Measurements from ENCODE around the gene BPHL.
A peak's percentile ranks its signal among the peaks of the same experiment; 100 is the strongest.
"Not testable (repeated sequence)": the region's sequence is repeated elsewhere in the genome, so short reads cannot be mapped to it uniquely, and the experiment has no call there.

BPHL gene

DNA sequence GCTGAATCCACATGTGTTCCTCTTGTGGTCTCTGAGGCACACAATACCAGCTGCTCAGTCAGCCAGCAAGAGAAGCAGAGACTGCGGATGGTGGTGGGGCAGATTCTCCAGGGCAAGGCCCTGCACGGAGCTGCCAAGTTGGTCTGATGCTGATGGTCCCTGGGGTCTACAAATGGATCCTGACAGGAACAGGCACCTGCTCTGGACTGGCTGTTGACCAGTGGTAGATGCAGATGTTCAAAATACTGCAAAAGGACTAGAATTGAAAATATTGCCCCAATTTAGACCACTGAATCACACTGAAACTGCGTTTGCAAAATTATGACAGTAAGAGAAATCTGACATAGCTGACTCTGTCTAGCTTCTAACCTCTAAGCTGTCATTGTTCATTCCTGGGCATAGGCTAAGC is 68.5 kb downstream of the BPHL start:
- no peak for DNase-seq

DNA sequence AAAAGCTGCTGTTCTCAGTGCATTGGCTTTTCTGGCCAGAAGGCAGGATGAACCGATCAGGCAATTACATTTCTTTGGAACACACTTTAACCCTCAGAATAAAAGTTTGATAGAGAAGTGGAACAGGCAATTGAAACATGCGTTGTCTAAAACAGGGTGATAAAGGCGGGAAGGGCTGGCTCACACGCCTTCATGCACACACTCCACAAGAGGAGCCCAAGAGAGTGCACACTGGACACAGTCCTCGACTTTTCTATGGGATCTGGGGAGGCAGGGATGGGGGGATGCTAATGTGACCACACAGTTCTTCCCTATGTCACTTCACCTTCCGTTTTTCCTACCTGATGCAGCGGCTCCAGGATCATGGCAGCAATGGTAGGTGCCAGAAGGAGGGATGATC is 69.8 kb downstream of the BPHL start:
- DNase-seq: no peak

DNA sequence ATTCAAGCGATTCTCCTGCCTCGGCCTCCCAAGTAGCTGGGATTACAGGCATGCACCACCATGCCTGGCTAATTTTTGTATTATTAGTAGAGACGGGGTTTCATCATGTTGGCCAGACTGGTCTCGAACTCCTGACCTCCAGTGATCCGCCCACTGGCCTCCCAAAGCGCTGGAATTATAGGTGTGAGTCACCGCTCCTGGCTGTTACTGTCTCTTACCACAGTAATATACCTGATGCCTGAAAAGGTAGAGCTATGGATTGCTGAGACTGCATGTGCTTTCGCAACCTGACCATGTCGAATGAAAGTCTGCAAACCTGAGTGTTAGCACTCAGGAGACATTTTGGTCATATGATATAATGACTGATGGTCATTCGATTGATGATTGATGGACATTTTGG is 70.7 kb downstream of the BPHL start:
- DNase-seq: not testable (repeated sequence)

DNA sequence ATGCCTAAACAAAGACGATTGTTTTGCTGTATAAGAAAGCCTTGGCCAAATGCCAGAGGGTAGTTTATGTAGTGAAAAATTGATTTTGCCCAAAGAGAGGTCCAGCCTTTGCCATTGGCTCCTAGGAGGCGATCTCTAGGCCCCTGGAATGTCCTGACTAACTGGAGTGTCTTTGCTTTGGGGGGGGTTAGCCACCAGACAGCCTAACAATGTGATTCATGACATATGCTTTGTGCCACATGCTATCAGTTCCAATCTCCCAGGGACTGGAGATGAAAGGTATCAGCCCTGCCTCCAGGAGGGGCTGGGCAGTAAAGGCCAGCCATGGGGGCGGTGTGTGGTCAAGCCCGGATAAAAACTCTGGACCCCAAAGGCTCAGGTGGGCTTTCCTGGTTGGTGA is 71.5 kb downstream of the BPHL start:
- no peak for DNase-seq

DNA sequence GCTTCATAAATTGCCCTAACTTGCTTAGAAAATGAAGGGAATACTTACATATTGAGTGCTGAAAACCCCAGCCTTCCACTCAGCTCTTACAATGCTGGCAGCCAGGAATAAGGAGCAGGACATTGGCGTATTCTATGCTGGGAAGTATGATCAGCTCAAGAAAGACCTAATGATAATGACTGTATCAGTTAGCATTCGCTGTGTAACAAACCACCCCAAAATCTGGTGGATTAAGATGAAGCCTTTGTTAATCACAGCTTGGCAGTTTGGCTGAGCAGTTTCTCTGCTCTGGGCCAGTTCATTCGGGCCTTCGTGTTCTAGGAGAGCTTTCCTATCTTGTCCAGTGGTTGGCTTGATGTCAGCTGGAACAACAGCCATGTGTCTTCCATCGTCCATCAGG is 72.3 kb downstream of the BPHL start:
- DNase-seq: no peak

DNA sequence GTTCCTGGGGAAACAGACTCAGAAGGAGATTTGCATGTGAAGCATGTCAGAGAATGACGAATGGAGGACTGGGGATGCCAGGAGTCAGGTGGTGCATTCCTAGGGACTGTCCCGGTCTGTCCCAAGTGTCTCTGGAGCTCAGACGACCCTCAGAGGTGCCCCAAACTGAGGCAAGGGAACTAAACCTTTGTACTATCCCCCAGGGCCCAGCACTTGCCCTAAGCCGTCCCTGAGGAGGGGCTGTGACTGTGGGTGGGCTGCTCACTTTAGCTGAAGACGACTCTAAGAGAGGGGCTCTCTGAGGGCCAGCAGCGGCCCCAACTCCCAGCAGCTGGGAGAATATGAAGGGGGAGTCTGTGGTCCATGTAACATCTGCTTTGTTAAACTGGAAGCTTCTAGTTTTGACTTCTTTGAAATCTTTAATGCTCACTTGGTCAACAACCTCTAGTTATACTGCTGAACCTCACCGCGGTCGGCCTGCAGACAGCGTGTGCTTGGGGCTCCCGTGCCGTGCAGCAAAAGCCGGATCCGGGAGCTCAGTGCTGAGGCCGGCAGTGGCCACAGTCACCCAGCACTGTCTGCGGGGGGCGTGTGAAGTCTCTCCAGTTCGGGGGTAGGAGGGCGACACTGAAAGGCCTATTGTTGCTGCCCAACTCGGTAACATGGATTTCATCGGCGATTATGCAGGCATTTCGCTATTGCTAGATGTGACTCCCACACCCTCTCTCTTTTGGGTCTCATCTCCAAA is 74.8 kb downstream of the BPHL start:
- no peak for DNase-seq

DNA sequence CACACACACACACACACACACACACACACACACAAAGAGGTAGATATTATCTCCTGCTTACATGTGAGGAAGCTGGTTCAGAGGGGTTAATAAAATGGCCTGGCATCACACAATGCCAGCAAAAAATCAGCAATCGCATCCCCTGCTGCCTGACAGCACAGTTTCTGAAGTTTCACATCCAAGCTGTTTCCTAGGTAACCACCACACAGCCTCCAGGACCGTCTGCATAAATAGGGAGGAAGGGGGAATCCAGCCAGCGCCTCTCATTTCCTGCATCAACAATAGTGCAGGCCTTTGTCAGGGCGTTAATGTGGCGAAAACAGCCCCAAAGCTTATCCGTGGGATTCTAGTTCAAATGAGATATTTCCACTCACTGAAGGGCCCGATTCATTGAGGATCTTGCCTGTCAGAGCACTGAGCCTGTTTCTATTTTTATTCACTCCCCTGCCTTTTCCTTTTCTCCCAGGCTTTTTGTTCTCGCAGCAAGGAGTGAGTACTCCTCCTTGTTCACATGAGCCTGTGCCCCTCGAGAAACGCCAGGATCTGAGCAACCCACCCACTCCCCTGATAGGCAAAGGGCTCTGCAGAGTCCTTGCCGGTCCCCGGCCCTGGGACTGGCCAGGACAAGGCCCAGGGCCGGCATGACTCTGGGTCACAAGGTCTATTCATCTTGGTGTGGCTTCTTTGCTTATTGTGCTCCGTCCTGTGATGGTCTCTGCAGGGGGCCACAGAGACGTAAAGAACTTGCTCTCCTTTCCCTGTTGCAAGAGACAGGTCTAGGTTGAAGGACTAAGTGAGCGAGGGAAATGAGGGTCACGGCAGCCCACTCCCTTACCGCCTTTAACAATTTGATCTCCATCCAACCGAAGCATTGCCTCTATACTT is 76.3 kb downstream of the BPHL start:
- DNase-seq: no peak

DNA sequence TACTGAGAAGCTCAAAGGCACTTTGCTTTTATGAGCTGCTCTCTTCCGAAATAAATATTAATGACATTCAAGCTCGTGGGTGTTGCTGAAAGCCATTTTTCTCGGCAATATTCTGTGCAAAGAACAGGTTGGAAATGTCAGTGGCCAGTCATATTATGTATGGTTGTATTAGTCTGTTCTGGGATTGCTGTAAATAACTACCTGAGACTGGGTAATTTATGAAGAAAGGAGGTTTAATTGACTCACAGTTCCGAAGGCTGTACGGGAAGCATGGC is 76.8 kb downstream of the BPHL start:
- DNase-seq: no peak

DNA sequence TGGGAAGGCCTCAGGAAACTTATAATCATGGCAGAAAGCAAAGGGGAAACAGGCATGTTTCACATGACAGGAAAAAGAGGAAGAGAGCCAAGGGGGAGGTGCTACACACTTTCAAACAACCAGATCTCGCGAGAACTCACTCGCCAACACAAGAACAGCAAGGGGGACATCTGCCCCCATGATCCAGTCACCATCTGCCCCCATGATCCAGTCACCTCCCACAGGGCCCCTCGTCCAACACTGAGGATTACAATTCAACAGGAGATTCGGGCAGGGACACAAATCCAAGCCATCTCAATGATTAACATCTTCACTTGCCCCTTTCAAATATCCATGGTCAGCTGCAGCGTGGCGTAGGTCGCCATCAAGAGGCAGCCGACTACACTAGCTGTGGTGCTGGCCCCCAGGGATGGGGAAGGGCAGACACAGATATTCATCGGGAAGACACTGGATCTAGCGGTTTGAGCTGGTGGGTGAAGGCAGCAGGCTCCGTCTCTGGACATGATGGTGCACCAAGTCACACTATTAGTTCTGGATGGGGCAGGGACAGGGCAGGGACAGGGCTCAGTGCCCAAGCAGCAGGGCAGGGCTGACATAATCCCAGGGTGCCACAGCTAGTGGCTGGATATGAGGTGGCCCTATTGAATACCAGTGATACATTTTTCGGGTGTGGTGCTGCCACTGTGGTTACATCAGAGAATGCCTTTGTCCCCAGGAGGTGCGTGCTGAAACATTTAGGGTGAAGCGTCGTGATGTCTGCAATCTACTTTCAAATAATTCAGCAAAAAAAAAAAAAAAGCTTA is 77.4 kb downstream of the BPHL start:
- peak; percentile 59 for DNase-seq

DNA sequence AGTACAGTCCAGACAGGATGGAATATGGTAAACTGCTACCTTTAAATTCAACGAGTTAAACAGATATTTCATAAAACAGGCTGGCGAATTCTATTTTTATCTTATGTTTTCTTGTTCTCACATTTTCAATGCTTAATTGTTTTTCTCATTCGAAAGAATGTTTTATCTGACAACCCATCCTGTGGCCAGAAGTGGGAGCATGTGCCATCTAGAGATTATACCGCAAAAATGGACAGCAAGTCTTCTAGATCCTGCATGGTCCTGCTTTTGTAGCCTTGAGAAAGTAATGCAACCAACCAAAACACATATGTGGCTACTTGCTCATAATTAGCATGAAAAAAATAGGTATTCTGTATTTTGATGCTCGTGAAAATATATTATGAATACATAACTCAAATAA is 78.3 kb downstream of the BPHL start:
- DNase-seq: no peak

DNA sequence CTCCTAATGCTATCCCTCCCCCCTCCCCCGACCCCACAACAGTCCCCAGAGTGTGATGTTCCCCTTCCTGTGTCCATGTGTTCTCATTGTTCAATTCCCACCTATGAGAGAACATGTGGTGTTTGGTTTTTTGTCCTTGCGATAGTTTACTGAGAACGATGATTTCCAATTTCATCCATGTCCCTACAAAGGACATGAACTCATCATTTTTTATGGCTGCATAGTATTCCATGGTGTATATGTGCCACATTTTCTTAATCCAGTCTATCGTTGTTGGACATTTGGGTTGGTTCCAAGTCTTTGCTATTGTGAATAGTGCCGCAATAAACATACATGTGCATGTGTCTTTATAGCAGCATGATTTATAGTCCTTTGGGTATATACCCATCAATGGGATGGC is 79.2 kb downstream of the BPHL start:
- DNase-seq: not testable (repeated sequence)

DNA sequence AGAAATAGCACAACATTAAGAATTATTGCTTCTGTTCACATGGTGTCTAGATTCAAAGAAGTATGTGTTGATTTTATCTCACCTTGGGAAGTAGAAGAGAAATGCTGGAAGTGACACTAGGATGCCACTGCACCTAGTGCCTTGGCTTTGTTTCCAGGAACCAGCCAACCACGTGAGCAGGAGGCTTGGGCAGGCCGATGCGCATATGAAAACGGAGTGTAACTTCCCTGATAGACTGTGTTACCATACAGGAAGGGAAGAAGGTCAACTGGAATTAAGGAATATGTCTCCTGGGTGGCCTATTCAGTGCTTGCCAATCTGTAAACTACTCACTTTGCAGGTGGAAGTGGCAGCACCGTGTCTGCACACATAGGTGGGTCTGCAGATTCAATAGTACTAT is 80.9 kb downstream of the BPHL start:
- DNase-seq: no peak

DNA sequence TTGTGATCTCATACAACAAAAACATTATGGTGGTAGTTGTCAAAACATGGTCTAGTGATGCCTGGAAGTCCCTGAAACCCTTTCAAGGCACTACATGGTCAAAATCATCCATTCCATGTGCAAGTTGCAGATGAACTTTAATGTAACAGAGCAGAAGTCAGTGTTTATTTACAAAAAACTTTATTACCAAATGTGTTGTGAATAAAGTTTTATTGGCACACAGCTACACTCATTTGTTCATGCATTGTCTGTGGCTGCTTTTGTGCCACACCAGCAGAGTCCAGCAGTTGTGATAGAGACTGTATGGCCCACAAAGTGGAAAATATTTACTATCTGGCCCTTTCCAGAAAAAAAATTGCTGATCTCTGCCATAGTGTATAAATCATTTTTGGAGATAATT is 82.2 kb downstream of the BPHL start:
- no peak for DNase-seq

DNA sequence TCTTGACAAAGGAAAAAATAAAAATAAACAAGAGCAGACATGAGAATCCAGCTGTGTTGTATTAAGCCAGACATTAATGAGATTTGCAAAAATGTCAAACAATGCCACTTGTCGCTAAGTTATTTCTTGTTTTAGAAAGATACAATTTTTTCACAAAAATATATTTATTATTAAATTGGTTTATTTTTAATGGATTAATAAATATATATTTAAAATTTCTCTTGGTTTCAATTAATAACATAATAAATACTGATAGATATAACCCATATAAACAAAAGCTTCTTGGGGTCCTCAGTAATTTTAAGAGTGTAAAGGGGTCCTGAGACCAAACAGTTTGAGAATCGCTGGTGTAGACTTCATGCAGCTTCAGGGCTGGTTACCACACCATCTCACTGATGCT is 82.9 kb downstream of the BPHL start:
- DNase-seq: no peak
